Endothelial cell of hepatic sinusoid (primary cell): ENCODE results near the gene PTH2R.
"Not testable (repeated sequence)": the region's sequence is repeated elsewhere in the genome, so short reads cannot be mapped to it uniquely, and the experiment has no call there.

ENCODE experiments used
- in situ Hi-C: cut with HindIII; loops from 2 replicates; pipeline ENCODE4 v1.10.0; 2017; ENCODE audit warnings: low sequenced_read_pairs

PTH2R gene

GRCh38 chr2:208479342-208479741 lies 72.8 kb downstream of the PTH2R start:
- in situ Hi-C loops: no loop called here

DNA sequence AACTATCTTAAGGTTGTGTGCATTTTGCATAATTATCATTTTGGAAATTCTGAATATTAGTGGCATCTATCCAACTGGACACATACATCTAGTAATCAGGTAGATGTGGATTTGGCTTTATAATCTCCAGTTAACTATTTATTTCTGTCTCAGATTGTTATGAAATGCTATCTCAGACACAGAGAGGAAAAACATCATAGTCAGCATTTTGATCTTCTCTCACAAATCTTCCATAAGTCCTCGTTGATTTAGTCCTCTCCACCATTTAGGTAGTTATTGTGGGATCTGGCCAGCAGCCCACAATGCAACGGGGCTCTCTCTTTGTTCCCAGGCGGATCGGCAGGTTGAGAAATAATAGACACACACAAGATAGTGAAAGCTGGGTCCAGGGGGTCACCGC lies 75.4 kb downstream of the PTH2R start:
- in situ Hi-C loops: not testable (repeated sequence)

DNA sequence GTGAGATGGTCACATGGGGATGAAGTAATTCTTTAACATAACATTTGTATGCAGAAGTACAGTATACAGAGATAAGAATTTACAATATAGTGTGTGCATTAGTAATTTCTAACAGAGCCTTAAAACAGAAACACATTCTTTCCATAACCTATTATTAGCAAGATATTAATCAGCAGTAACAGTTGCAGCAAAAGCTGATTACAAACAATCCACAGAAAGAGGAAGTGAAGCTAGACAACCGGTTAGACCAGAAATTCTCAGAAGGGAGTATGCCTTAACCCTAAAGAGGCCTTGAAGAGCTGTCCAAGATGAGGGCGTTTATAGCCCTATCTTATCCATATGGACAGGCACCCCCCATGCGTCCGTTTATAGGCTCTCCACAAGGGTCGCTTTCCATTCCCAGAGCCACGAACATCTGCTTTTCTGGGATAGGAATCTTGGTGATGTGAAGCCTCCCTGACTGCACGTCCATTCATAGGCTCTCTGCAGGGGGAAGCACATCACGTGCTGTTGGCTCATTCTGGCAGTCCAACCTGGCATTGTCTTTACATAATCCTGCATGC lies 75.9 kb downstream of the PTH2R start:
- in situ Hi-C loops: not testable (repeated sequence)

- in situ Hi-C loops: no loop called here
These were observed 78.8 kb downstream of the PTH2R start for GRCh38 chr2:208485390-208485789.

DNA sequence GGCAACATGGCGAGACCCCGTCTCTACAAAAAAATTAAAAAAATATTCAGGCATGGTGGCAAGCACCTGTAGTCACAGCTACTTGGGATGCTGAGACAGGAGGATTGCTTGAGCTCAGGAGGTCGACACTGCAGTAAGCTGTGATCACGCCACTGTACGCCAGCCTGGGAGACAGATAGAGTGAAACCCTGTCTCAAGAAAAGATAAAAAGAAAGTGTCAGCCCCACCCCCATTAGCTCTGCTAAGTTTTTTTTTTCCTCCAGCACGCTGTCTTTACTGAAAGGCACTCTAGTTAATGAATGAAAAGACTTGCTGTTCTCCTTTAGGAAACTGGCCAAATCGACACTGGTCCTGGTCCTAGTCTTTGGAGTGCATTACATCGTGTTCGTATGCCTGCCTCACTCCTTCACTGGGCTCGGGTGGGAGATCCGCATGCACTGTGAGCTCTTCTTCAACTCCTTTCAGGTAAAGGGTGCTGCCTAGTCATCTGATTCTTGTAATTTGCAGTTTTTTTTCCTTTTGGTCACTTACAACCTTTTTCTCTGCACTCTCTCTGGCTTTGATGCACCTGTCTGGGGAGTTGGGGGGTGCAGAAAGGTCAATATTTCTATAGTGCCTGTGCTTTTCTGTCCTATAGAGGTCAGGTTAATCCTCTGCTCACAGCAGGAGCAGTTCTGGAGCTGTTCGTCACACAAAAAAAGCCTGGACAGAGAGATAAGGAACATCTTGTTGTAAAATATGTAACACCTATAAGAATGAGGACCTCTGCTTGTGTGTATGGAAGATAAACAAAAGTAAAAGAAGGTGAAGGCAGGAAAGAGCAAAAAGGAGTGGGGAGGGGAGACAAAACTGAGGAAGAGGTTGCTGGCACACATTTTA lies 82.3 kb downstream of the PTH2R start:
- in situ Hi-C loops: no loop called here

DNA sequence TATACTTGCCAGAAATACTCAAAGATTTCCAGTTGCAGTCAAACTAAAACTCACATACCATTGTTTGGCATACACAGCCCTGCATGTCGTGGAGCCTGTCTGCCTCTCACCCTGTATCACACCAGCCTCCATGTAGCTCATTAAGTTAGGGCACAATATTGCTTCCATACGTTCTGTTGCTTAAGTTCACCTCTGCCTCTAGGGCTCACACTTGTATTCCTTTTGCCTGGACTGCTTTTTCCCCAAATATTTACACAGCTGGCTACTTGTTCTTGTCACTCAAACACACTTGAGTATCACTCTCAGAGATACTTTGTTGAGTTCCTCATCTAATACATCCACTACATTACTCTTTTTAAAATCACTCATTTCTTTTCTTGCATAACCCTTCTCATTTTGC lies 83.1 kb downstream of the PTH2R start:
- in situ Hi-C loops: no loop called here

- in situ Hi-C loops: no loop called here
These were observed 83.9 kb downstream of the PTH2R start for GRCh38 chr2:208490492-208490891.

DNA sequence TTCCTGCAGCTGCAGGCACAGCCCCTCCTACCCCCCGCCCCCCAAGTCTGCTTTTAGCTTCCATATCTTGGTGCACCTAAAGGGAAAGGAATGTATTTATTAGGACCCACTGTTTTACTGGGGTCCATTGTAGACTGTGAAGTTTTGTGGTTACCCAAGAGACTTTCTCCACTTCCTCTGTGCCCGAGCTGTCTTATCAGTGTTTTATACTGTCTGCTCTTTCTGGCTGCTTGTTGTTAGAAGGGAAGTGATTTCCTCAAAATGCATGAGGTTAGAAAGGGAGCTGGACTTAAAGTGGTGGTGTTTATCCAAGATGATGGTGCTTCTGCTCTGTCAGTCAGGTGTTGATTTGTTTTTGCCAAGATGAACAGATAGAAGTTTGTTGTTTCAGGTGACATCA lies 85.0 kb downstream of the PTH2R start:
- in situ Hi-C loops: no loop called here

DNA sequence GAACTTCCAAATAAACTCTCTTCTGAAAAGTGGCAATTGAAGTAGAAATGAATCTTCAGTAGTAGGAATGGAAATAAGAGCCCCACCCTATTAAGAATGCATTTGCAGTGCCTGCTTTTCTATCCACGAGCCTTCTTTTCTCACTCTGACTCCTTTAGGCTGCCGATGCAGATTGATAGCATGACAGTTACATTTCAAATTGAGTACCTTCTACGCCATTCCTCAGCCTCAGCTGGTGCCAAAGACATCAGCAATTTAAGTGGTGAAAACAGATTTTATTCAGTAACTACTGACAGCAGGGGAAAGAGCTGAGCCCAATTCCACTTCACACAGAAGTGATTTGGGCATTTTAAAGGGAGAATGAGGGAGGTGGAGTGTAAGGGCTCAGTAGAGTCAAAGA lies 85.5 kb downstream of the PTH2R start:
- in situ Hi-C loops: no loop called here

- in situ Hi-C loops: no loop called here
These were observed 86.6 kb downstream of the PTH2R start for GRCh38 chr2:208493186-208493585.

GRCh38 chr2:208496129-208496528 lies 89.5 kb downstream of the PTH2R start:
- in situ Hi-C loops: no loop called here

- in situ Hi-C loops: no loop called here
These were observed 94.6 kb downstream of the PTH2R start for GRCh38 chr2:208501206-208501605.

- in situ Hi-C loops: no loop called here
These were observed 95.7 kb downstream of the PTH2R start for GRCh38 chr2:208502288-208502687.

GRCh38 chr2:208505365-208505764 lies 98.8 kb downstream of the PTH2R start:
- in situ Hi-C loops: not testable (repeated sequence)

DNA sequence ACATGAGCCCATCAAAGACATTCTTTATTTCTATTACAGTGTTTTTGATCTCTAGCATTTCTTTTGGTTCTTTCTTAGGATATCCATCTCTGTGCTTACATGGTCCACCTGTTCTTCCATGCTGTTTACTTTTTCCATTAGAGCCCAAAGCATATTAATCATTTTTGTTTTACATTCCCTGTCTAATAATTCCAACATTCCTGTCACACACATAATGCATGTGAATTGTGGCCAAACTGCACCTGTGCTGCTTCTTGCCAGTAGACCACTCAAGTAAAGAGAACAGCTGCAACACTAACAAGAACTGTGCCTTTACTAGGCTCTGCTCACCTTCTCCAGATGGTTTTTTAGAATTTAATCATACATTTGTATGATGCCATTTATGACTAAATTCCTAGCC lies 103.0 kb downstream of the PTH2R start:
- in situ Hi-C loops: no loop called here

DNA sequence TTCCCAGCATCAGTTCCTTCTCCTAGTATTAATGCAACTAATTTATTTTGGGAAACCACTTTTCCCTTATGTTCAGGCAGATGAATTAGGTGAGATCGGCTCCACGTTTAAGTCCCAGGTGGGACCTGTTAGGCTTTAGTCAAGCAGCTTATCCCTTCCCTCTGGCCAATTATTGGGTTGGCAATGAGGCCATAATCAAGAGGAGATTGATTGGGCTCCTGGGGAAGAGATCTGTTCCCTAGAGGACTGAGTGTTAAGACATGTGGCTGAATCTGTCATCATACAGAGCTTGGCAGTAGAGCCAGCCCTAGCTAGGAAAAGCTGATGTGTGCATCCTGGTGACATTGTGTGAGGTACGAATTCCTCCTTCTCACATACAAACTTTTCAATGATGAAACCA lies 104.4 kb downstream of the PTH2R start:
- in situ Hi-C loops: no loop called here

DNA sequence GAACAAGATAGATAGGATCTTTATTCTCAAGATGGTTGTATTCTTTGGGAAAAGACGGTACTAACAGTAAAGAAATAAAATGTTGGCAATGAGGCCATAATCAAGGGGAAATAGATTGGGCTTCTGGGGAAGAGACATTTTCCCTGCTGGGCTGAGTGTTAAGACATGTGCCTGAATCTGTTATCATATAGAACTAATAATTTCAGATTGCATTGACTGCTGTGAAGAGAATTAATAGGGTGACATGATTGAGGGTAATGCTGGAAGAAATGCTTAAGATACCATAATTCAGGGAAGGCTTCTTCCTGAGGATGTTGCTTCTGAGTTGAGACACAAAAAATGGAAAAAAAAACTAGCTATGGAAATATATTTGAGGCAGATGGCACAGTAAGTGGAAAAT lies 105.0 kb downstream of the PTH2R start:
- in situ Hi-C loops: no loop called here

- in situ Hi-C loops: no loop called here
These were observed 108.5 kb downstream of the PTH2R start for GRCh38 chr2:208515099-208515498.

DNA sequence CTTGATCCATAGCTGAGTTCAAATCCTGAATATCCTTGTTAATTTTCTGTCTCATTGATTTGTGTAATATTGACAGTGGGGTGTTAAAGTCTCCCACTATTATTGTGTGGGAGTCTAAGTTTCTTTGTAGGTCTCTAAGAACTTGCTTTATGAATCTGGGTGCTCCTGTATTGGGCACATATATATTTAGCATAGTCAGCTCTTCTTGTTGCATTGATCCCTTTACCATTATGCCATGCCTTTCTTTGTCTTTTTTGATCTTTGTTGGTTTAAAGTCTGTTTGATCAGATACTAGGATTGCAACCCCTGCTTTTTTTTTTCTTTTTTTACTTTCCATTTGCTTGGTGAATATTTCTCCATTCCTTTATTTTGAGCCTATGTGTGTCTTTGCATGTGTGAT lies 116.5 kb downstream of the PTH2R start:
- in situ Hi-C loops: not testable (repeated sequence)

DNA sequence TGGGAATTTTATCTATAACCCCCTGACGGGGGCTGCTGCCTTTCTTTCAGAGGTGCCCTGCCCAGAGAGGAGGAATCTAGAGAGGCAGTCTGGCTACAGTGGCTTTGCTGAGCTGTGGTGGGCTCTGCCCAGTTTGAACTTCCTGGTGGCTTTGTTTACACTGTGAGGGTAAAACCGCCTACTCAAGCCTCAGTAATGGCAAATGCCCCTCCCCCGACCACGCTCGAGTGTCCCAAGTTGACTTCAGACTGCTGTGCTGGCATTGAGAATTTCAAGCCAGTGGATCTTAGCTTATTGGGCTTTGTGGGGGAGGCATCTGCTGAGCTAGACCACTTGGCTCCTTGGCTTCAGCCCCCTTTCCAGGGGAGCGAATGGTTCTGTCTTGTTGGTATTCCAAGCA lies 118.6 kb downstream of the PTH2R start:
- in situ Hi-C loops: not testable (repeated sequence)

DNA sequence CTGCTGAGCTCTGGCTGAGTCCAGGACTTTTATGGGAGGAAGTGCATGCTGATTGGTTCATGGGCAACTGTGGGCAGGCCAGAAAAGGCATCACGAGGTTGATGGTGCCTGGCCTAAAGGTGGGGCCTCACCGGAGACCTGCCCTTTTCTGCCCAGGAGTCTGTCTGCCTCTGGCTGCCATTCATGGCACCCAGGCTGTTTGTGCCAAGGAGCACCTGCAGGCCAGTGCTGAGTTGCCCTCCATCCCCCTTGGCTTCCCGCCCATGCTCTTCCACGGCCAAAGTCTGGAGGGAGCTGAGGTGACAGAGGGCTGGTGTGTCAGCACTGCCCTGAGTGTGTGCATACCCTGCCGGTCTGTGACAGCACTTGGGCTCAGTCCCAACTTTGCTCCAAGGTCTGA lies 123.2 kb downstream of the PTH2R start:
- in situ Hi-C loops: no loop called here

DNA sequence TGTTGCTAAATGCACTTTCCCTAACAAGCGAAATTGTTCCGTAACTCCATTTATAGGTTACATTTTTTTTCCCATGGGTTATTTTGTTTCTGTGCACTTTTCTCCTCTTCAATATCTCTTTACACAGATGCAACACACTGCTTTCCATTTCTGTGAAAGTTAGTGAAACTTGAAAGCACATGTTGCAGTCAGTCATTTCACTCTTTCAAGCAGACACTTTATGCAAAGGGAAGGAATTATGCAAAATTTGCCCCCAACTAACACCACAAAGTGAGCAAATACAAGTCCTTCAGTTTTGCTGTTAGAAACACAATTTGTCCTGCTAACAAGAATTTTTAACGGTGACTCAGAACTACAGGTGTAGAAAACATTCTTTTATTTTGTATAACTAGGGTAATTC lies 124.8 kb downstream of the PTH2R start:
- in situ Hi-C loops: no loop called here

GRCh38 chr2:208535578-208535977 lies 129.0 kb downstream of the PTH2R start:
- in situ Hi-C loops: not testable (repeated sequence)
